NCI-H2171 treated with DMSO at 0.1 percent for 48 hours (cell line): ENCODE results near the gene CHAC1.
A peak's percentile ranks its signal among the peaks of the same experiment; 100 is the strongest.

ENCODE experiments used
- DNase-seq: peaks from one replicate; lab custom pipeline; 2025; lab: John Stamatoyannopoulos, UW

CHAC1 gene, protein sequence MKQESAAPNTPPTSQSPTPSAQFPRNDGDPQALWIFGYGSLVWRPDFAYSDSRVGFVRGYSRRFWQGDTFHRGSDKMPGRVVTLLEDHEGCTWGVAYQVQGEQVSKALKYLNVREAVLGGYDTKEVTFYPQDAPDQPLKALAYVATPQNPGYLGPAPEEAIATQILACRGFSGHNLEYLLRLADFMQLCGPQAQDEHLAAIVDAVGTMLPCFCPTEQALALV

DNA sequence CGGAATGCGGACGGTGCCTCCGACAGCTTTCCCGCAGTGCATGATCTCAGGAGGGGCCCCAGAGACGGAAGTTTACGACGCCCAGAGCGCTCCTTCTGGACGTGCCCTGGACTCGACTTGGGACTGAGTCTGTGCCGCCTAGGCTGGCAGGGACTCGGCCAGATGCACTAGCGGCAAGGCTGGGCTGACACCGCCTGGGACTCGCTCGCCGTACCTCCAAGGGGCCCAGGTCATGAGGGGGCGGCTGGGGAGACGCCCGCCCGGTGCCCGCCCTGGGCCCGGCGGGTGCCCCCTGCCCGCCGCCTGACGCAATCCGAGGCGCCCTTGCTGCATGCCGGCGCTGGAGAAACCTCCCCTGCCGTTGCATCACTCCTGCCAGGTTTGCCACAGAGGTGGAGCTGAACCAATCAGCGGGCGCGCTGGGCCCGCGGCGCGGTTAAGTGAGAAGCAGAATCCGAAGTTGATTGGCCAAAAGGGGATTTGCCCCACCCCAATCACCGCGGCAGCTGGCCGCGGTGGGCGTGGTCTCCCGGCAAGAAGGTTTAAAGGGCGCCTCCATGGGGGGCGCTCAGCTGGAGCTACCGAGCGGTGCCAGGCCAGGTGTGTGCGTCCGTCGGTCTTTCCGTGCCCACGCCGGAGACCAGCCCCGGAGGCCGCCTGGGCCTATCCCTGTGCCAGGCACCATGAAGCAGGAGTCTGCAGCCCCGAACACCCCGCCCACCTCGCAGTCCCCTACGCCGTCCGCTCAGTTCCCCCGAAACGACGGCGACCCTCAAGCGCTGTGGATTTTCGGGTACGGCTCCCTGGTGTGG, at the start of gene CHAC1:
CHAC1 (plus strand) TSS at position 571 of the 812 bp plus-strand sequence; CDS start at position 684, 113 bp downstream.
- peak; percentile 95 for DNase-seq

DNA sequence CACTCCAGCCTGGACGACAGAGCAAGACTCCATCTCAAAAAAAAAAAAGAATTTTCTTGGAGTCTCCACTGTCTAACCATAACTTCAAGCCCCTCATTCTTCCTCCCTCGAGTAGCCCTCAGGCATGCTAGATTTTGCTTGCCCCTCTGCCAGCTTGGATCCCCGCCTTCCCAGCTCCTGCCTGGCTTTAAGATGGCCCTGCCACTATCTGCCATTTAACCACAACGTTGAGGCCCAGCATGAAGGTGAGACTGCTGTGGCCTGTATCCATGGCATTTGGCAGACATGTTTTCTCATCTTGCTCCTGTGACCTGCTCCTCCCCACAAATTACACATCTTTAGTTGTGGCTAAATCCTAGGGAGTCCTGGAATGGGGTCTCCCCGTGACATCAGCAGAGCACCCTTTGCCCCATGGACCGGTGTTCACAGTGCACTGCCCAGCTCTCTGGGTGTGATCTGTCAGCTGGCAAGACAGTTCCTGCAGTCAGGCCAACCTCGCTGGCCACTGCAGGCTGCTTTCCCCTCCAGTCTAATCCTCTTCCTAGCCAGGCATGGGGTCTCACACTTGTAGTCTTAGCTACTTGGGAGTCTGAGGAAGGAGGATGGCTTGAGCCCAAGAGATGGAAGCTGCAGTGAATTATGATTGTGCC, 48.6 kb upstream of the CHAC1 start:
- DNase-seq: no peak

DNA sequence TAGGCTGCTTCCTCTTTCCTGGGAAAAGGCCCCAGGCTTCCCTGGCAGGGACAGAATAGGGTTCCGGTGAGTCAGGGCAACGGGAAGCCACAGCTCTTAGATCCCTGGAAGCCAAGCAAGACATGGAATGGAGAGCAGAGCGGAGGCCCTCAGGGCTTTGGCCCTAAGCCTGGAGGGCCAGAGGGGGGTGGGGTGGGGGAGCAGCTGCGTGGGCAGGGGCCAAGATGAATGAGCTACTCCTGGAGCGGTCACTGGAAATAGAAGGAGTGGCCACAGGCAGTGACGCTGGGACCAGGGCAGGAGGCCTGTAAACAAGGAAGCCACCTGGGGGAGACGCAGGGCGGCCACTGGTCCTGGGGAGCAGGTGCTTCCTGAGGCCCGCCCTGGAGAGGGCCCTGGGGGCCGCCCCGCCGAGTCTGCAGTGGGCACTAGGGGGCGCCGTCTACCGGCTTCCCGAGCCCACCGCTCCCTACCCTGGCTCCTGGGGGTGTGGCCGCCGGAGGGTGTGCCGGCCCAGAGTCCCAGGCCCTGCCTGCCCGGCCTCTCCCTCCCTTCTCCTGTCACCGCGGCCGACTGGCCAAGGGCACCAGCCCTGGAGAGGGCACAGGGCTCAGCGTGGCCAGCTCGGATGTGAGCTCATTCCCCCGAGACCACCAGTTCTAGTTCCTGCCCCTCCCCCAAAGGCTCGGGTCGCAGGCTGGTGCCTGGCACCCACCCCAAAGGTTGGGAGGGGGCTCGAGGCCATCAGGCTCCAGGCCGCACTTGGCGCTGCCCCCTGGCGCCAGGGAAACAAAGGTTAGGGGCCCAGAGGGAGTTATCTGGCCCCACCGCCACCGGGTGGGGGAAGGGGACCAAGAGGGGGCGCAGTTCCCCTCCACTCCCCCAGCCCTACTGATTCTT, 46.9 kb upstream of the CHAC1 start:
- DNase-seq: peak; percentile 73

DNA sequence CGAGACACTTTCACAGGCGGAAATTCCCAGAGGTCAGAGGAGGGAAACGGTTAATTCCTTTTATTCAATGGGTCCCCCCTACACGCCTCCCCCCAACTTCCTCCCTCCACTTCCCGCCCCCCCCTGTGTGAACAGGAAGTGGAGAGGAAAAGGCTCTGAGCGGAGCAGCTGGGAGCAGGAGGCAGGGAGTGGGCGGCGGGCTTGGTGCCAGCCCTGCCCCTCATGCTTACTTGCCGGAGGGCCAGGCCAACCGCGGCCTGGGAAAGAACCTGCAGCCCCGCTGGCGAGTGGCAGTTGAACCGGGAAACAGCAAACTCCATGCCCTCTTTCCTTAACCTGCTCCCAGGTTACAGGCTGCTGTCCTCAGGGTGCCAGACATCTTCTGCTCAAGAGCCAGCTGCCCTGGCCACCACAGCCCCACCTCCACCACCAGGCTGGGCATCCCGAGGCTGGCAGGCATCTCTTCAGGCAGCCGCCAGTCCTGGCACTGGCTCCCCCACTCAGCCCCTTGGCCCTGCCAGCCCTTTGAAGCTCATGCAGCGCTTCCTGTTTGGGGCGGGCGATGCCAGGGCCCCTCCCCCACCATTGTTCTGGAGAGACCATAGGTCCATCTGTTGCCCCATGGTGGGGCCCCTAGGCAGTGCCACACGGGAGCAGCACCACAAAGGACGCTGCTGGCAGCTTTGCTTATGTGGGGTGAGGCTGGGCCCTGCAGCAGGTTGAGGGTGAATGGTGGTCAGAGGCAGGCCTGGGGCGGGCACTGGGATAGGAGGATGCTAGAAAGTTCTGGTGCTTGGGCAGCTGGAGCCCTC, 46.1 kb upstream of the CHAC1 start:
- DNase-seq: peak; percentile 81

DNA sequence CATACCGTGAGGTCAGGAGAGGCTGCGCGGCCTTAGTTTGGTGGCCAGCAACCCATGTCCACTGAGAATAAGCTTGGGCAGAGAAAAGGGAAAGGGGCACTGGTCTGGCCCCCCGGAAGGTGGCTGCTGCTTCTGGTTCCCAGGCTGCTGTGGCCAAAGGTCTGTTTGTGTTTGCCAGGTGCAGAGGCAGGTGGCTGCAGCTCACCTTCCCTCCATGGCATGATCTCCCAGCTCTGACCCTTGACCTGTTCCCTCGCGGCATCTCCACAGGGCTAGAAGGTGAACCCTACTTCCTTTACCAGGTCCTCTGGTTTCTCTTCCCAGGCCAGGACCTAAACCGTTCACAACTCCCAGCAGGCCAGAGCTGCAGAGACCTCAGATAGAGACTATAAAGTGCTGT, 45.2 kb upstream of the CHAC1 start:
- DNase-seq: no peak

DNA sequence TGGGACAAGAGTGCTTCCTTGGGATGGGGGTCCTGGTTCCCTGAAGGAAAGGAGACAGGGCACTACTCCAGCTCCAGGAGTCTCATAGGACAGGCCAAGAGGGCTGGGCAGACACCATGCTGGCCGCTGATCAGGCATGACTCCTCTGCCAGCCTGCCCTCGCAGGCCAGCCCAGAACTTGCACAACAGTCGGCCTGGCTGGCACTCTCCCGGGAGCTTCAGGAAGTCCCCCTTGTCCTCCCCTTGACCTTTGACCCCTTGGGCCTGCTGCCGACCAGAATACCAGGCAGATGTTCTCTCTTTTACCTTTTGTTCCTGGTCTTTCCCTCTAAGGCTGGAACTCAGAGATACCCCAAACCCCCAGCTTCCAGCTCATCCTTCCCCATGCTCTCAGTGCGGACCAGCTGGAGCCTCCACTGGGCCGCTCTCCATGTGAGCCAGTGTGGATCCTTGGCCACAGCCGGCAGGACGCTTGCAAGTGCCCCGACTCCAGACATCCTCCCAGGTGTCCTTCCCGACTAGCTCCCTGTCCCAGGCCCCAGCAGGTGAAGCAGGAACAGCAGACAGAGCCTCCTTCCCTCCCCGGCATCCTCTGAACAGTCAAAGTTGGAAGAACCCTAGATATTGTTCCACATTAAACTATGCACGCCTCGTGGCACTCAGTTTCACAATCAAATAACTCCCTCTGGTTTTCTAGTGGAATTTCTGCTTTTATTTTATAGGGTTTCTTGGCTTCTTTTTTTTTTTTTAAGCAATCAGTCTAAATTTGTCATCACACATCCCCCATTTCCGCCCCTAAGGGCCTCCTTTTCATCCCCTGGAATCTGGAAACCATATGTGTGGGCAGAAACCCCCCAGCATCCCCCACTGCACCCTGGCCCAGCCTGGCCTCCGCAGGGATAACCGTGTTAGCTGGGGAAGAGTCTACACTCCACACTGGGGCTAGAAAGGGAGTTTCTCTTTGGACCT, 43.3 kb upstream of the CHAC1 start:
- DNase-seq: no peak

DNA sequence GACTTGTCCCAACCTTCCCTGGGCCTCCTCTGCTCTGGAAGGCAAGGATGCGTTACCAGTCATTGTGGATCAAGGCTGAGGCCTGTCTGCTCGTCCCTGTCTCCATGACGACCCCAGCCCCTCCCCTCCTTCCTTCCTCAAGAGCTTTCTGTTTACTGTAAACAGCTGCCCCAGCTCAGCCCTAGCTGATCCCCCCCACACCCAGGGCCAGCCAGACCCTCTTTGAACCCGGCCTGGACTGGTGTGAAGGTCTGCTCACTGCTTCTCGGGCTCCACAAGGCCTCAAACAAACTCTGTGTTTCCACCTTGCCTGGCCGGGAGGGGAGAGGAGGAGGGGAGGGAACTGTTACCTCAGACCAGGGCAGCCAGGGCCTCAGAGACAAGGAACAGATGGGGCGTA, 42.1 kb upstream of the CHAC1 start:
- peak; percentile 17 for DNase-seq

DNA sequence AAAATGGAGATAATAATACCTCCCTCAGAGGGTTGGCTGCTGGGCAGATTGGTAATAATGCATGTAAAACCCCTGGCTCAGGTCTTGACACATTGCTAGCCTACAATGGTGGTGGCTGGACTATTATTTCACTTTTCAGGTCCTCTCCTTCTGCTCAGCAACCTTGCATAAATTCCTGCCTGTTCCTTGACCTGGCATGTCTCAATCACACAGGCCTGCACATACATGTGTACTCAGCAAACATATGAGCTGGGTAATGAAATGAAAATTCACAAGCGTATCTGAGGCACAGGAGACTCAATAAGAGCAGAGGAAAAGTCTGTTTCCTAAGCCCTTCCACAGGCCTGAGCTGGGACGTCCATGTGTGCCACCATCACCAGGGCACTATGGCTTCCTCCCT, 41.6 kb upstream of the CHAC1 start:
- DNase-seq: no peak

DNA sequence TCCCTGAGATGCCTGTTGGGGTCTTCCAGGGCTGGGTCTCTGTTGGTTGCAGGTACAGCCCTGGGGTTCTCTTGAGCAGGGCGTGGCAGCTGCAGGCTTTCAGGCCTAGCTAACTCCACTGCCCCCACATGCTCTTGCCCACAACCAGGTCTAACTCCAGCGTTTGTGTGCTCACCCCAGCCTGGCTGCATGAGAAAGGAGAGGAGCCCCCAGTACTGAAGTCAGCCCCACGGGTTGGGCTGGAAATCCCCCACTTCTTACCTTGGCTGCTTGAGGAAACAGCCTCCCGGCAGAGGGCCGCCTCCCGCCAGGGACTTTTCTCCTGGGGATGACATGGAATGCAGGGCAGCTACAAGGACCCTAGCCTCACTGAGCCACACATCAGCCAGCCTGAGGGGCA, 40.8 kb upstream of the CHAC1 start:
- DNase-seq: no peak

DNA sequence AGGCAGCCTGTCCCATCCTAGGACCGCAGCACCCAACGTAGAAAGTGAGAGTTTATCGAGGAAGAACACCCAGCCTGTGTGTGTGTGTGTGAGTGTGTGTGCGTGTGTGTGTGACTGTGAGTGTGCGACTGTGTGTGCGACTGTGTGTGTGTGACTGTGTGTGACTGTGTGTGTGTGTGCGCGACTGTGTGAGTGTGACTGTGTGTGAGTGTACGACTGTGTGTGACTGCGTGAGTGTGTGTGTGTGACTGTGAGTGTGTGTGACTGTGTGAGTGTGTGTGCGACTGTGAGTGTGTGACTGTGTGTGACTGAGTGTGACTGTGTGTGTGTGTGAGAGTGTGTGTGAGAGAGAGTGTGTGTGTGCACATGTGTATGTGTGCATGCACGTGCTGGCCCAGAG, 39.3 kb upstream of the CHAC1 start:
- DNase-seq: no peak

DNA sequence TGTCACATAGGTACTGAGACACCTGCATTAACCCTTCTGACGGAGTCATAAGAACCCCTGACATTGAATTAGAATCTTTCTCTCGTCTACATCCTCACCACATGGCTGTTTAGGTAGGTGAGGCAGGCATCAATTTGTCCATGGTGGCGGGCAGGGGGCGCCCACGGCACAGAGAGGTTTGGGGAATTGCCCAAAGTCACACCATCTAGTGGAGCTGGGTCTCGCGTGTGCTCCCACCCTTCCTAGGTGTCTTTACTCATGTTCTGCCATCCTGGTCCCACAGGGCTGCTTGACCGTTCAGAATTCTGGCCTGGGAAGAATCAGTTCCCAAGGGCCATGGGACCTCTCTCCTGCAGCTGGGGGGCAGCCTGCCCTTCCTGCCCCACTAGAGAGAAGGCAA, 38.8 kb upstream of the CHAC1 start:
- no peak for DNase-seq

DNA sequence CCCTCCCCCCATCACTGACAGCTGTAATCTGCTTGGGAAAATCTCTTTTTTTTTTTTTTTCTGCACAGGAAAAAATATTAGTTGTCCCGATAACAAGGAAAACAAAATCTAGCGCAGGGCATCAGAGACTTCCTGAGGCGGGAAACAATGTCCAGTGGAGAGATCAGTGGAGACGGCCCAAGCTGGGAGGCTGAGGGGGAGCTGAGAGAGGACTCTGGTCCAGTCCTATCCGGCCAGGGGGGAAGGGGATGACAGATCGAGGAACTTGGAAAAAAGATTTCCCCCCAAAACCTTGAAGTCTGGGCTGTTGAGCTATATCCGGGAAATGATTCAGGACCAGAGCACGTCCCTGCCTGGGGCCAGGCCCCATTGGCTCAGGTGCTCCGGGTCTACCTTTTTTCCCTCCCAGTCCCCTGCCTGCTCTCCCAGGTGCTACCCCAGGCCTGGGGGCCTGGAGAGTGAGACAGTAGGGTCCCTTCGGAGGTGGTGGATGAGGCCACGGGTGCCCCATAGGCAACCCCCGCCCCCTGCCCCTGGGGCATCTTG, 38.1 kb upstream of the CHAC1 start:
- no peak for DNase-seq

DNA sequence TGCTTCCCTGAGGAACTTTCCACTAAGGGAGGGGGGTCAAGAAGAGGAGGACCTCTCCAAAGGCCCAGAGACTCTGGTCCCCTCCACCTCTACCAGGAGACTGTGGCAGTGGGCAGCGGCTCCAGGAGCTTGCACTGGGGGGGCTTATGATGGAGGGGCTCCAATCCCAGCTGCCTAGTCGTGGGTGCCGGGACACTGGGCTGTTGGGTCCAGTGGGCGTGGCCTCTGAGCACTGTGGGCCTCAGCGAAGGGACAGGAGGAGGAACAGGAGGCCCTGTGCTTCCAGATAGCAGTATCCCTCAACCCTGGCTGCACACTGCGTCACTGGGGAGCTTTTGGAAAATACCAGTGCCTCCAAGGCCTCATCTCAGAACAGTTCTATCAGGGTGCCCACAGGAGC, 37.6 kb upstream of the CHAC1 start:
- DNase-seq: no peak

DNA sequence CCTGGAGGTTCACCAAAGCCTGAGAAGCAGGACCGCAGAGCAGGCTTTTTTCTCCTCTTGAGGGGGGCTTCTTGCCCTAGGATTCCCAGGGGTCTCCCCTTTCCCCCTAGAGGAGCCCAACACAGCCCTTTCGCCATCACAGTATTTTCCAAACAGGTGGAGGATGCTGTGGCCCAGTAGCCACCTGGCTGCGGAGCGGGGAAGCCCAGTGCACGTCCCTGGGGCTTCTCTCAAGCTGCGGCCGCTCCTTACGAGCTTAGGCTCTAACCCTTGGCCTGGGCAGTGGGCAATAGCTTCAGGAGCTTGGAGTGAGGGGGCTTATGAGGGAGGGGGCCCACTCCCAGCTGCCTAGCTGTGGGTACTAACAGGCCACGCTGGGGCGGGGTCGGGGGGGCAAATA, 35.7 kb upstream of the CHAC1 start:
- DNase-seq: no peak

DNA sequence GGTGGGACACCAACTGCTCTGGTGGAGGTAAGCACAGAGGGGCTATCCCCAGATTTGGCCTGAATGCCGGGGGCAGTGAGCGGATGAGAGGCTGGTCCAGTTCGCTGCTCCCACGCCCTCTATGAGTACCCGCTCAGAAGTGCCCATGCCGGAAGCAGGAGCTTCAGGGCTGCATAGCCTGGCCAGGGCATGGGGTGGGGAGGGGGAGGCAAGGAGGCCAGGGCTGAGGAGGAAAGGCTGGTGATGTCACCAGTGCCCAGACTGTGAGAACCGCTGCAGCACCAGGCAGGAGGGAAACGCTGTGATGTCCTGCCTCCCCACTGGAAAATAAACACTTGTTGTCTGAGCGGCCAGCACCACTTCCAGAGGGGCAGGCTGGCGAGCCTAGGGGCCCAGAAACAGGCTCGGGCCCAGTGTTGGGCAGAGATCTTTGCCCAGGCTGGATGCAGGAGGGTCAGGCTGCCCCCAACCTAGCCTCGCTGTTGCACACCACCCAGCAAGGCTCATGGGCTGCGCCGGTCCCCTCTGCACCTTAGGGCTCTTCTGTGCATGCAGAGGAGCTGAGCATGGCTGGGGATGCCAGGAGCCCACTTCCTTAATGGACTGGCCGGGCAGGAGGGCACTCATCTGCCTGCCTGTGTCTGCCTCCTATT, 35.0 kb upstream of the CHAC1 start:
- no peak for DNase-seq

DNA sequence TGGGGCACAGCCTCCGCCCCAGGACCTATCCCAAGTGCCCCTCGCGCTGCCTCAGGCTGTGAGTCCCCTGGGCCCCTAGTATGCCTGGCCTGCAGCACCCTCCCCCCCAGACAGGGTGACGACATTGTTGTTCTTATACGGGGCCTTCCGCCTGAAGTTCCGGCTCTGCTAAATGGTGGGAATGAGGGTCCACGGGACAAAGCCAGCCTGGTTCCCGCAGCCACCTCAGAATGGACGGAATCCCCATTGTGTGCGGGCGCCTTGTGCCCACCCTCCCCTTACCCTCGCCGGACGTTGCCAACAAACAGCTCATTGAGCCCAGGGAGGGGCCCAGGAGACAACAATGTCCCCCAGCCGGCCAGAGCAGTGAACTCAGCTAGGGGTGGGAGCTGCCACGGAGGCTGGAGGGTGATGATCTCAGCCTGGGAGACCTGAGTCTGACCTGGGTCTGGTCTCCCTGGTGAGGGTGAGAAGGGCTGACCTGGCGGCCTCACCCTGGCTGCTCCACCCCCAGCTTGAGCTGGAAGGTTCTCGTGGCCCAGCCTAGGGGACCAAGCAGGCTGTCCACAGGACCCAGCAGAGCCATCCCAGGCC, 34.4 kb upstream of the CHAC1 start:
- DNase-seq: no peak

DNA sequence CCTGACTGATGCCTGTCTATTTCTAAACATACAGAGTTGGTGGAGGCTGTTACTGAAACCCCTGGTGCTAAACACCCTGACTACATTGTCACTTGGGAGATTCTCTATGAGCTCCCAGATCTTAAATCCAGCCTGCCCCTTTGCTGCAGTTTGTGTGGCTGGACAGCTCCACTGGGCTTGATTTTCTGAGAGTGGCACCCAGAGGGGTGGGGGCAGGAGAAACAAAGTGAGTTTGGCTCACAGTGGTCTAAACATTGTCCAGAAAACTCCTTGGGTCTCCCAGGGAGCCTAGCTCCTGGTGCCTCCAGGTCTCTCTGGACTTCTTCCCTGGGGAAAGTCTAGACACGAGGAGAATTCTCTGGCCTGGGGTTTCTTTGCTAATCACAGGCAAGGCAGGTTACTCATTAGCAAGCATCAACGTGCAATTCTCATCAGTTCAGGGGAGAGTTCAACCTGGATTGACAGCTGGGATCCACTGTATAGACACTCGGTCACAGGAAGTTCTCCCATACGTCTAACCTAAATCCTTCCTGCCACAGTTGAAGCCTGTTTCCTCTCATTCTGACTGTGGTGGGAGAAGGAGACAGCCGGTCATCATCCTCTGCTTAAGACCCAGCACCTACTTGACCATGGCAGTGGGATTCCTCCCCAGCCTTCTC, 31.2 kb upstream of the CHAC1 start:
- no peak for DNase-seq

DNA sequence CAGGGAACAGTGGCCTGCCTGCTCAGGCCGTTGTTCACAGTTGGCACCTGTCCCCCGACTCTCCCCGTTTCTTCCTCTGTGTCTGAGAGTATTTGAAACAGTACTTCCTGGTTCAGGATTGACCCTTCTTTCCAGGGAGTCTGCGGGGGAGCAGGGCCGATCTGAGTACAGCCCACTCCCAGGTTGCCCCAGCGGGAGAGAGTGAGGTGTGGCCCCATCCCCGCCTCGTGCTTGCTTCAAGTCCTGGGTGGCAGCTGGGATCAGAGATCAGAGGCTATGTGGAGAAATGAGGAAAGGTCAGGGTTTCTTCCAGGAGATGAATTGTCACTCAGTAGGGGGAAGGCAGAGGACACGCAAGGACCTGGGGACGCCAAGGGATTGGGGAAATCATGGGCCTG, 30.7 kb upstream of the CHAC1 start:
- DNase-seq: no peak
